Ecto neural progenitor cell (in vitro differentiated cells): ENCODE measurements around the gene ACKR2.

Source experiments
- DNase-seq: peaks from one replicate; pipeline ENCODE4 v3.0.0-alpha.2; 2018; ENCODE audit warnings: low spot score

ACKR2 gene

GRCh38 chr3:42829628-42830436, 20.6 kb downstream of the ACKR2 start:
- DNase-seq = no peak

GRCh38 chr3:42830437-42831320, 21.4 kb downstream of the ACKR2 start:
- DNase-seq = no peak

- peak; percentile 83 for DNase-seq
Measured at GRCh38 chr3:42831321-42831713, 22.1 kb downstream of the ACKR2 start.

DNA sequence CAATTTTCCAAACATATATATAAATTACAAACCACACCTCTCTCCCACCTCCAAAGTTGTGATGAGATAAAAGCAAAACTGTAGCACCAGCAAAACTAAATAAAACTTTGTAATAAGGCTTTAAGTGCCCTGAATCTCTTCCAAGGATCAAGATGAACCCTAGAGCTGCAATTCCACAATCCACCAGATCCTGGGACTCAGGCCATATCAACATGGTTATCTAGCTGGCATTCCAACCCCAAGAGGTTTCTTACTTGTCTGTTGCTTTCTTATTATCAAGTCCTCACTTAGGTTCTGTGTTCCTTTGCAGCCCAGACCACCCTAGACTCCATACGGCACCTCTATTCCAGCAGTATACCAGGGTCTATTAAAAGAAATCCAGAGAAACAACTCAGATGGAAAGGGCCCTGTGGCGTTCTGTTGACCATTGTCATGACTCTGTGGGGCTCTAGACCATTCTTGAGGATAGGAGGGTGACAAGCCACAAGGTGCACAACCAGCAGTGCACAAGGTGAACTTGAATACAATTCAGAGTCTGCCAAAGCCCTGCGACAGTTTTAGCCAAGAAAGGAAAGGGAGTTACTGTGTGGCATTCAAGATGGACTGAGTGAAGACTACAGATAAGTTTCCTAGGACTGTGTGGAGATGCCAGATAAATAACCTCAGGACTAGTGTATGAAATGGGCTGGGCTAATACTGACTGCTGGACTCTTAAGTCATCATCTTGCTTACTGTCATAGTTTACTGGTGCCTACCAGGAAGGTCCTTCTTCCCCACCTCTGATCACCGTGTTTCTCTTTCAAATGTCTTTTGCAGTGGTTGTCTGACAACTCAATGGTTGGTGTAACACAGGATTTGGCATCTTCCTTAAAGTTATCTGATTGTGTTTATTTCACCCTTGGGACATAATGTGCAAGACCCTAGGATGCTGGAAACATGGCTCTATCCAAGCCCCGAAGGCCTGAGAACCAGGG, 27.2 kb downstream of the ACKR2 start:
- DNase-seq = no peak

DNA sequence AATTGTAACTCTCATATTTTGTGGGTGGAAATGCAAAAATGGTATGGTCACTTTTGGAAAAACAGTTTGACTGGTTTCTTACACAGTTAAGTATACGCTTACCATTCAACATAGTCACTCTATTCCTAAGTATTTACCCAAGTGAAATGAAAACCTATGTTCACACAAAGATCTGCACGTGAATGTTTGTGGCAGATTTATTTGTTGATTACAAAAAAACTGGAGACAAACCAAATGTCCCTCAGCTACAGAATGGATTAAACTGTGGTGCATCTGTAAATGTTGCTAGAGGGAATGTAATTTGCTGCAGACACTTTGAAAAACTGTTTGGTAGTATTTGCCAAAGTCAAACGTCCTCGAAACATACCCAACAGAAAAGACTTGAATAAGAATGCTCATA, 29.3 kb downstream of the ACKR2 start:
- no peak for DNase-seq

DNA sequence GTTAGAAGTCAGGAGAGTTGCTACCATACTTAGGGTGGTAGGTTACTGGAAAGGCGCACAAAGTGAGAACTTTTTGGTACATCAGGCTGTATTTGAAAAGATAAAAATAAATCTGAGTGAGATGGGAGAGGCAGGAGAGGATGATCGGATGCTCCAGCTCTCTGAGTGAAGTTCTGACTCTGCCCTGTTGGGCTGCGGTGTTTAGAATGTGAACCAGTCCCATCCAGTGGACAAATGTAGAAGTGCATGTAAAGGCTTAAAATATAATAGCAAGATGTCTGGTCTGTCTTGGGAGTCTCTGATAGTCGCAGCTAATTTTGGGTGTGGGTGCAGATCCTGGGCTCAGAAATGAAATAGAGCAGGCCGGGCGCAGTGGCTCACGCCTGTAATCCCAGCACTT, 30.4 kb downstream of the ACKR2 start:
- DNase-seq = peak; percentile 54

DNA sequence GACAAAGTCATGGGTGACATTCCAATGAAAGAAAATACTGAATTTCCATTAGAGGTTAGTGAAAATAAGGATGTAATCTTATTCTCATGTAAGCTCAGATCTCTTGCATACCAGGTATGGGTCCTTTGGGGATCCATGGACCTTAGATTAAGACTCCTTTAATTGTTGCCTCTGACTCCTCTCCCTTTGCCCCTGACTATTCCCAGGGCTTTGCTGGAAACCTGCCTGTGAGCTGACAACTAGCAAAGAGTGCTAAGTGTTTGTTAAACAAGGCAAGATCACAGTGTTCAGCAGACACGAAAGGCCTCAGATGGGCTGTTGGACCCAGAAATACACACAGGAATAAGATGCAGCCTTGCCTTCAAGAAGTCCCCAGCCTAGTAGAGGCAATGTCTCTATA, 32.1 kb downstream of the ACKR2 start:
- DNase-seq = no peak

- no peak for DNase-seq
Measured at GRCh38 chr3:42843713-42844411, 34.6 kb downstream of the ACKR2 start.

DNA sequence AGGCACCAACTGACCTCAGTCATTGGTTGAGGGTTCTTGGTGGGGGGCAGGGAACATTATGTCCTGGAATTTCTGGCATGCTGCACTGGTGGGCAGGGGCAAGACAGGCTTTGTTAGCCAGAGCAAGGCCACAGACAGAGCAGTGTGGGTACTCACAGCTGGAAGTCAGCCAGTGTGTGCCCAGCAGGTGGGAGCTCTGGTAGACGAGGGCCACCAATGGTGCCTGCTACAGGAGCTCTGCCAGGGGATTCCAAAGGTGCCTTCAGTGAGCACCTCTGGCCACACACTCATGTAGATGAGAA, 35.1 kb downstream of the ACKR2 start:
- no peak for DNase-seq

DNA sequence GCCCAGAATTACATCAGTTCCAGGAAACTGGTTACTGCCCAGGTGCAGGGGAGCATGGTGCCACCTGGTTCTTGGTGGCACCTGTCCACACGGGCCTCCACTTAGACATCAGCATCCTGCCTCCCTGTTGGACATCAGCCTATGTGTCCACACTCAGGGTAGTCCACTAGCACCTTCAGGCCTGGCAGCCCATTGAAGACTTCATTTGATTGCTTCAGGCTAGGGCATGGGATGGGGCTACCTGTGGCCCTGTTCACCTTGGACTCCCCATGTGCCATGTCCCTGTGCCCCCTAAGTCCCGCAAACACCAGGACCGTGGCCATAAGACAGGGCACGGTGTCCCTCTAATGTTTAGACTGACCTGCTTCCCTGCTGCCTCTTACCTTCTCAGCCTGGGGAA, 35.6 kb downstream of the ACKR2 start:
- no peak for DNase-seq

DNA sequence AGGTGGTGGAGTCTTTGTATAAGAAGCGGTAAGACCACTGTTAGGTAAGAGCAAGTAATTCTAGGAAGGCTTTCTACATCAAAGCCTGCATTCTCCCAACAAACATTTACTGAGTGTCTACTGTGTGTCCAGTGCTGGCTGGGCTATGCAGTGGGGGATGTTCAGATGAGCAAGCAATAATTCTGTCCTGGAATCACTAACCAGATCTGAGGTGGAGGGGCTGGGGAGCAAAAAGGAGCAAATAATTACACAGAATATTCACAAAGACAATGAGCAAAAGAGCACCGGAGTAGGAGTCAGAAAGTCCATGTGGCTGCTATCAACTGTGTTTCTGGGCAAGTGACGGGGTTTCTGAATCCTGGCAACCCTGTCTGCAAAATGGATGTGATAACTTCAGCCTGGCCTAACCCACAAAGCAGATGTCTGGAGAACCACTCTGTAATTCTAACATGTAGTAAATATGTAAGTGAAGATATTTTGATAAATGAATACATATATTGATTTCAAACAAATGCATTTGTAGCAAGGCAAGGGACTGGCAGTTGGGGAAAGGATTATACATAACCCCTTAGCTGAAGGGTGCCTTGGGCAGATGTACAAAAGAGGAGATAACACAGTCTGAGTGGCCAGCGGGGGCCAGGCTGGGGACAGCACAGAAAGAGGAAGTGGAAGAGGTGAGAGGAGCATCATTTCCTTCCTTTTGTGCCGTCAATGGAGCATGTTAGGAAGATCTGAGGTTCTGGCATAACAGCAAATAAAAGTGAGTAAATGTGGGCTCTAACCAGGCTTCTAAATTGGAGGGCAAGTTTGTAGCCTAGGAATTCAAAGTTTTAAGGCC, 37.7 kb downstream of the ACKR2 start:
- no peak for DNase-seq

- no peak for DNase-seq
Measured at GRCh38 chr3:42847731-42848130, 38.5 kb downstream of the ACKR2 start.

- DNase-seq = no peak
Measured at GRCh38 chr3:42849017-42849416, 39.8 kb downstream of the ACKR2 start.

DNA sequence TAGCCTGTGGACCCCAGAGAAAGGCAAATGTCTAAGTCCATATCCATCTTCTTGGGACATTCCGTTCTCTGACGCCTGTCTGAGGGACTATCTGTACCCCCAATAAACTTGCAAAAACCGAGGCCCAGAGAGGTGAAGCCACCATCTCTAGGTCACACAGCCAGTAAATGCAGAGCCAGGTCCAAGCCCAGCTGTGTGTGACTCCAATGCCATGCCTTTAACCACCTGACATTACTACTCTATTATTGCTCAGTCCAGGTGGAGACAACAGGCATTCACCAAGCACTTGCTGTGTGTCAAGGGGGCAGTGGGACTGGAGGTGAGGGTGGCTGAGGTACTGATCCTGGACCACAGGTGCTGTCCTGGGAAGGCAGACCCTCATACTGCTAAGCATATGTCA, 41.0 kb downstream of the ACKR2 start:
- peak; percentile 3 for DNase-seq

- peak; percentile 31 for DNase-seq
Measured at GRCh38 chr3:42851228-42851834, 42.1 kb downstream of the ACKR2 start.

DNA sequence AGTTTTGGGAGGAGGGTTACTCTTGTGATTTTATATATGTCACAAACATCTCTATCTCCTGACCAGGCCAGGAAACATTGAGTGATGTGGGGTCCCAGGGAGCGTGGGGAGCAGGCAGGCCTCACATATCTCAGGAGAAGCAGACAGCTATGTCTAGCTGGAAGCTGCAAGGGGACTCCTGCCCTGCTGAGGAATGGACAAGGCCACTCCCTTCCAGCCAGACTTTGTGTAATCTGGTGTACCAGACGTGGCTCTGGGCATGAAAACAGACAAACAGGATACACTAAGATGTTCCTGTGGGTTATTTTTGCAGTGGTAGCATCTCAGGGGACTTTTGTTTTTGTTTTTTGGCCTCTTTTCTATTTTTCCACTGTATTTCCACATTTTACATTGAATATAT, 43.2 kb downstream of the ACKR2 start:
- DNase-seq = peak; percentile 13

- DNase-seq = peak; percentile 17
Measured at GRCh38 chr3:42853056-42853455, 43.8 kb downstream of the ACKR2 start.

- DNase-seq = peak; percentile 34
Measured at GRCh38 chr3:42853739-42854302, 44.6 kb downstream of the ACKR2 start.

DNA sequence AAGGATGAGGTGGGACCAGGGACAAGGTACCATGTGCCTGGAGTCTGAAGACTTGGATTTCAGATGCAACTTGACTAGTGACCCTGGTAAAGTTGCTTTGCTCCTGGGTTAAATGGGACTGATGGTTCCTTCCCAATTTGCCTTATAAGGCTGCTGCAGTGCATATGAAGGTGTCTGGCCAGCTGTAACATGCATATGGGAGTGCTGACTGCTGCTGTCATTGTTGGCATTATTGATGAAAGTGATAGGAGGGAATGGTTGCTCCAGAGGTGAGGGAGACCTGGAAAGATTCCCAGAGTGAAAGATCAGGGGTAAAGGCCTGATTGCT, 45.9 kb downstream of the ACKR2 start:
- DNase-seq = peak; percentile 8
